ENCODE measurements around the gene BSG. TPM values are rescaled to one million over a fixed set of nuclear protein-coding genes. Genes with fewer than 3 reads are reported as not detected.

BSG gene
- 270 TPM for polyA plus RNA-seq (2012; ENCODE audit: insufficient read depth, insufficient read length)

DNA sequence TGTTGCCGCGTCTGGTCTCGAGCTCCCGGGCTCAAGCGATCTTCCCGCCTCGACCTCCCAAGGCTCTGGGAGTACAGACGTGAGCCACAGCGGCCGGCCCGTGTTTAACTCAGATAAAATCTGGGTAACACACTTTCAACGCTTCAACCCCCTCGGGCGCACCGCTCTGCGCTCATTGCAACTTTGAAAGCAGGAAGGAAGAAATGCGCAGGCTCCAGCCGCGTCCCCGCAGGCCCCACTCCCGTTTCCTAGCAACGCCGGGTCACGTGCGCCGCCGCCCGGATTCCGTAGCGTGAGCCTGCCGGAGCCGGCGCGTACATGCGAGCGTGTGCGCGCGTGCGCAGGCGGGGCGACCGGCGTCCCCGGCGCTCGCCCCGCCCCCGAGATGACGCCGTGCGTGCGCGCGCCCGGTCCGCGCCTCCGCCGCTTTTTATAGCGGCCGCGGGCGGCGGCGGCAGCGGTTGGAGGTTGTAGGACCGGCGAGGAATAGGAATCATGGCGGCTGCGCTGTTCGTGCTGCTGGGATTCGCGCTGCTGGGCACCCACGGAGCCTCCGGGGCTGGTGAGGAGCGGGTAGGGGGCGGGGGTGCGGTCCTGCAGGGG, at the start of gene BSG:
TSS of gene BSG (plus strand) at position 457 of the 603 bp plus-strand sequence. CDS start at position 496, 39 bp downstream.
- peak; percentile 97 for DNase-seq (ENCODE audit: low read depth, low spot score)
- H3K4me3 ChIP-seq (ENCODE audit: low read length): peak within 1 kb of the TSS; percentile 92

DNA sequence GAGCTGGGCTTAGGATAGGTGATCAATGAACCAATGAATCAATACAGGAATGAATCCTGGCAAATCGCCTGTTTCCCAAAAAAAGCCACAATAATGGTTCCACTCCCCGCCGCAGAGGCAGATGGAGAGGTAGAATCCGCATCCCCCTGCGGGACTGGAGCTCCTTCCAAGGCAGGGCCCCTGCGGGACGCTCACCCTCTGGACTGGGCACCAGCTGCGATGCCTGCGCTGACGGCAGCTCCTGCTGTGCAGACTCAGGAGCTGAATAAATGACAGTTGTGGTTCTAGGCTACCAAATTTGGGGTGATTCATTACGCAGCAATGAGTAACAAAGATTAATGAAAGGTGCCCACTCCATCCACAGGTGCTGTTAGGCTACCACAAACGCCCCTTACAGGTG, 49.7 kb upstream of the BSG start:
- DNase-seq (ENCODE audit: low read depth, low spot score): no peak
- H3K4me3 ChIP-seq (ENCODE audit: low read length): peak overlapping the region; percentile 41

- H3K4me3 ChIP-seq (ENCODE audit: low read length): no peak overlapping the region
- no peak for DNase-seq (ENCODE audit: low read depth, low spot score)
Measured at GRCh38 chr19:524062-524674, 48.2 kb upstream of the BSG start.

DNA sequence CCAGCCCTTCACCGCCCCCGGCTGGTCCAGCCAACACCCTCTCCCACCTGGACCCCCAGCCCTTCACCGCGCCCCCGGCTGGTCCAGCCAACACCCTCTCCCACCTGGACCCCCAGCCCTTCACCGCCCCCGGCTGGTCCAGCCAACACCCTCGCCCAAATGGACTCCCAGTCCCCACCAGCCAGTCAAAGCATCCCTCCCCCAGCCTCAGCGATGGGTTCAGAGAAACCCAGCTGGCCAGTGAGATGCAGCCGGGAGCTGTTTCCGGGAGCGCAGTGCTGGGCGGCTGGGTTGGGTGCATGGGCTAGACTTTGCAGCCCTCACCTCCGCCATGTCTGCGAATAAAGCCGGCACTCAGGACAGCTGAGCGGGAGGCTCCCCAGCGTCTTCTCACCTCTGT, 47.4 kb upstream of the BSG start:
- DNase-seq (ENCODE audit: low read depth, low spot score): no peak
- no peak overlapping the region for H3K4me3 ChIP-seq (ENCODE audit: low read length)

GRCh38 chr19:525857-526419, 46.5 kb upstream of the BSG start:
- no peak for DNase-seq (ENCODE audit: low read depth, low spot score)
- H3K4me3 ChIP-seq (ENCODE audit: low read length): no peak overlapping the region

- no peak for DNase-seq (ENCODE audit: low read depth, low spot score)
- H3K4me3 ChIP-seq (ENCODE audit: low read length): peak overlapping the region; percentile 61
Measured at GRCh38 chr19:530134-531008, 42.0 kb upstream of the BSG start.

DNA sequence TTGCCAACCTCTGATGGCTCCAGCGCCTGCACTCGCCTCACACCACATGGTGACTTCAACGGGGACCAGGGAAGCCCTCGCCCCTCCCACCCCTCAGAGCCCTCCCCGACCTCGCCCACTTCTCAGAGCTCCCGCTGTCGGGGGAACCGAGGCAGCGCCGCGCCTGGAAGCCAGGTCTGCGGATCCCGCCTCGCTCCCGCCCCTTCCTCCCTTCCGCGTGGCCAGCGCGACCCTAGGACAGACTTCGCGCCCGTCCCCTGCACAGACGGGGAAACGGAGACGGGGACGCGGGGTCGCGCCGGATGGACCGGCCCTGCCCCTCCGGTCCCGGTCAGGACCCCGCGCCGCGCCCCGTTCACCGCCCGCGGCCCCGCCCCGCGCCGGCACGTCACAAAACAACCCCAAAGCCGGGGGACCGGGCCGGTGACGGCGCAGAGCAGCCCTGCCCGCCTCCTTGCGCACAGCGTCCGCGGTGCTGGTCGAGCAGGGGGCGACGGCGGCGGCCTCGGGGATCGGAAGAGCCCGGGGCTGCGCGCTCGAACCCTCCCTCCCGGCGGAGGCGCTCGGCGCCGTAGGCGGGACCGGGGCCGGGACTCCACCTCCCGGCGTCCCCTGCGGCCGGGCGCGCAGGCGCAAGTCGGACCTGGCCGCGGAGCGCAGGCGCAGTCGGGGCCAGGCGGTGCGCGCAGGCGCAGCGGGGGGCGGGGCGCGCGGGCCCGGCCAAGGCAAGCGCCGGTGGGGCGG, 41.2 kb upstream of the BSG start:
- peak; percentile 80 for DNase-seq (ENCODE audit: low read depth, low spot score)
- H3K4me3 ChIP-seq (ENCODE audit: low read length): peak overlapping the region; percentile 80

DNA sequence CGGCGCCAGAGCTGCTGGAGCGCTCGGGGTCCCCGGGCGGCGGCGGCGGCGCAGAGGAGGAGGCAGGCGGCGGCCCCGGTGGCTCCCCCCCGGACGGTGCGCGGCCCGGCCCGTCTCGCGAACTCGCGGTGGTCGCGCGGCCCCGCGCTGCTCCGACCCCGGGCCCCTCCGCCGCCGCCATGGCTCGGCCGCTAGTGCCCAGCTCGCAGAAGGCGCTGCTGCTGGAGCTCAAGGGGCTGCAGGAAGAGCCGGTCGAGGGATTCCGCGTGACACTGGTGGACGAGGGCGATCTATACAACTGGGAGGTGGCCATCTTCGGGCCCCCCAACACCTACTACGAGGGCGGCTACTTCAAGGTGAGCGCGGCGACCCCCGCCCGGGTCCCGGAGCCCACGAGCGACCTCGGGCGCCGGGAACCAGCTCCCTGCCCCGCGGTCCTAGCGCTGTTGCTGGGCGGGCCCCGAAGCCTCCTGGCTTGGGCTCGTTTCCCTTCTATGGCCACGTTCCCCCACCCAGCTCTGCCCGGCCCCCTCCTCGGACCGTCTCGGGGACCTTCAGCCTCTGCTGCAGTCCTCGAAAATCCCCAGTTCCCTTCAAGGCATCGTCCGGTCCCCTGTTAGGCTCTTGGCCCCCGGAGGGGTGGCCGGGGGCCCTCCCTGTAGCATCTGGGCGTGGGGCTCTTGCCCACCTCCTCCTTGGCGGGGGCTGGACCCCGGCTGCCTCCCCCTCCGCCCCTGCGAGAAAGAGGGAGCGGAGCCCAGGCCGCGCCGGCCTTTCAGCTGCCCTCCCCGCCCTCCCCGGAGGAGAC, 40.4 kb upstream of the BSG start, which contains the start of gene CDC34:
TSS of gene CDC34 (plus strand) at position 8 of the 808 bp plus-strand sequence. CDS start at position 180, 172 bp downstream.
- H3K4me3 ChIP-seq (ENCODE audit: low read length): peak within 1 kb of the TSS; percentile 80
- DNase-seq (ENCODE audit: low read depth, low spot score): no peak

GRCh38 chr19:532561-533363, 39.6 kb upstream of the BSG start:
- peak overlapping the region; percentile 80 for H3K4me3 ChIP-seq (ENCODE audit: low read length)
- peak; percentile 29 for DNase-seq (ENCODE audit: low read depth, low spot score)

DNA sequence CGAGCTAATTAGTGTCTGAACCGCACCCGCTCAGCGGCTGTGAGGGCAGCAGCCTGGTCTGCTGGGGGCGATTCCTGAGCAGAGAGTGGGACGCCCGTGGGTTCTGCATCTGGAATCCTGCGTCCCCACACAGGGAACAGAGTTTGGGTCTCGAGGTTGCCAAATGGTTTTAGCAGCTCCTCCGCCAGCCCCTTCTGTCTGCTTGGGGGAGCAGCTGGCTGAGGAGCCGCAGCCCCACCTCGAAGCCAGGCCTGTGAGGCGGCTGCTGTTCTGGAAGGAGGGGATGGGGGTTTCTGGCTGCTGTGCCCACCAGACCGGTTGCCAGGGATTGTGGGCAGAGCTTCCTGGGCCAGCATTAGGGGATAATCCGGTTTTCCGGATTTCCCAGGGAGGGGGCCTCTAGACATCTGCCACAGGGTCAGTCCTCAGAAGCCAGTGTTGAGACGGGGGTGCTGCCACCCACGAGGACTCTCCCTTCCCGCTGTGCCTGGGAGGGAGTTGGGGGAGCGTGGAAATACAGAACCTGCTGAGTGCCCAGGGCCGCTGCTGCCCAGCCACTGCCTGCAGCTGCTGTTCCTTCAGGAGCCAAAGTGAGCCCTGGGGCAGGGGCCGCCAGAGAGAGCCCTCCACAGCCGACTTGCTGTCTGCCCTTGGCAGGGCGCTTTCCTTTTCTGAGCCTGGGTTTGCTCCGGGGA, 38.9 kb upstream of the BSG start:
- DNase-seq (ENCODE audit: low read depth, low spot score): no peak
- H3K4me3 ChIP-seq (ENCODE audit: low read length): peak overlapping the region; percentile 80

- DNase-seq (ENCODE audit: low read depth, low spot score): no peak
- no peak overlapping the region for H3K4me3 ChIP-seq (ENCODE audit: low read length)
Measured at GRCh38 chr19:534088-534487, 38.3 kb upstream of the BSG start.

GRCh38 chr19:535017-535835, 37.2 kb upstream of the BSG start:
- H3K4me3 ChIP-seq (ENCODE audit: low read length): no peak overlapping the region
- no peak for DNase-seq (ENCODE audit: low read depth, low spot score)

DNA sequence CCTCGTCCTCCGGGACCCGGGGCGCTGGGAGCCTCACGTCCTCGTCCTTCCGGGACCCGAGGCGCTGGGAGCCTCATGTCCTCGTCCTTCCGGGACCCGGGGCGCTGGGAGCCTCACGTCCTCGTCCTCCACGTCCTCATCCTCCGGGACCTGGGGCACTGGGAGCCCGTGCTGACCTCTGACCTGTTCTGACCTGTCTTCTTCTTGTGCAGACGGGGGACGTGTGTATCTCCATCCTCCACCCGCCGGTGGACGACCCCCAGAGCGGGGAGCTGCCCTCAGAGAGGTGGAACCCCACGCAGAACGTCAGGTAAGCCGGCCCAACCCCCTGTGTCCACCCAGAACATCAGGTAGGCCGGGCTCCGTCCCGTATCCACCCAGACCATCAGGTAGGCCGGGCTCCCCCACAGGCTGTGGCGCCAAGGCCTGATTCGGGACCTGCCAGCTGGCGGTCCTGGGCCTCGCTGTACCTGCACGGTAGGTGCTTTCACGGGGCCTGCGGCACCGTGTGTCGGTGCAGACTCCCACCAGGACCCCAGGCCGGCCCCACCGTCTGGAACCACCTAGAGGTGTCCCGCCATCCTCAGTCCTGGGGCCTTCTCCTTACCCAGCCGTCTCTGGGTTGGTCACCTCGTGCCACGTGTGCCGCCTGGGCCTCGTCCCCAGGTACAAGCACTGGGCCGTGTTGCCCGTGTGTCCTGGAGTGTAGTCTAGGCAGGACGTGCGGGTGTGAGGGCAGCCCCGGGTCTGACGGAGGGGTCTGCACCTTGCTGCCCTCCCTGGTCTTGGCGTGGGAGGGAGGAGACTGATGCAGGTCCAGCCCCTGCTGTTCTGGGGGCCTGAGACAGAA, 36.1 kb upstream of the BSG start:
- DNase-seq (ENCODE audit: low read depth, low spot score): no peak
- no peak overlapping the region for H3K4me3 ChIP-seq (ENCODE audit: low read length)

DNA sequence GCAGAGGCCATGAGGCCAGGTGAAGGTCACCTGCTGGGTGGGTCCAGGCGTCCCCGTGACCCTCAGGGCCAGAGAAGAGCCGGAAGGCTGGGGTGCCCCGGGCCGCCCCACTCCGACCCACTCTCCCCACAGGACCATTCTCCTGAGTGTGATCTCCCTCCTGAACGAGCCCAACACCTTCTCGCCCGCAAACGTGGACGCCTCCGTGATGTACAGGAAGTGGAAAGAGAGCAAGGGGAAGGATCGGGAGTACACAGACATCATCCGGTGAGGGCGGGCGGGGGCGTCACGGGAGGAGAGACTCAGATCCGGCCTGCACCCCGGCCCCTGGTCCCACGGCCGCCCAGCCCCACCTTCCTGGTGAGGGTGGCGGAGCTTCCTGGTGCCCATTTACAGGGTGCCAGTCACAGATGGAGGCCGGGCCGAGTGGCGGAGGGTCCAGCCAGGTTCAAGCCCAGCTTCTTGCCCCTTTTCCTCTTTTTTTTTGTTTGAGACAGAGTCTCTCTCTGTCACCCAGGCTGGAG, 35.5 kb upstream of the BSG start:
- no peak overlapping the region for H3K4me3 ChIP-seq (ENCODE audit: low read length)
- no peak for DNase-seq (ENCODE audit: low read depth, low spot score)

Measured in Jurkat, Clone E6-1 (cell line).